ENCODE data around the gene DGKD.

Gene DGKD

DNA sequence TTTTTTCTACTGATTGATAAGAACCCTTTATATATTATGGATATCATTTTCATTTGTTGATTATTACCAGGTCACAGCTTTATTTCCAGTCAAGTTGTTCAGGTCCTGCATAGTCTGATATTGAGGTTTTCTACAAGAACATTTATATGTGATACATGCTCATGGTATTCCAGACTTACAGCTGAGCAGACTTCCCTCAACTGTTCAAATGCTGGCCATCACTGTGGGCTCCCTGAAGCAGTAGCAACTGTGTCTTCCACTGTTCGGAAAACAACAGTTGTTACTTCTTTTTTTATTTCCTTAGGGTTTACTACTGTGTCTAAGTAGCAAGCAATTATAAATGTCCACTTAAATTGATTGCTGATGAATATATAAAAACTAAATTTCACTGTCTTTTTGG lies 79.5 kb downstream of the DGKD start:
- DNase-seq: no peak

DNA sequence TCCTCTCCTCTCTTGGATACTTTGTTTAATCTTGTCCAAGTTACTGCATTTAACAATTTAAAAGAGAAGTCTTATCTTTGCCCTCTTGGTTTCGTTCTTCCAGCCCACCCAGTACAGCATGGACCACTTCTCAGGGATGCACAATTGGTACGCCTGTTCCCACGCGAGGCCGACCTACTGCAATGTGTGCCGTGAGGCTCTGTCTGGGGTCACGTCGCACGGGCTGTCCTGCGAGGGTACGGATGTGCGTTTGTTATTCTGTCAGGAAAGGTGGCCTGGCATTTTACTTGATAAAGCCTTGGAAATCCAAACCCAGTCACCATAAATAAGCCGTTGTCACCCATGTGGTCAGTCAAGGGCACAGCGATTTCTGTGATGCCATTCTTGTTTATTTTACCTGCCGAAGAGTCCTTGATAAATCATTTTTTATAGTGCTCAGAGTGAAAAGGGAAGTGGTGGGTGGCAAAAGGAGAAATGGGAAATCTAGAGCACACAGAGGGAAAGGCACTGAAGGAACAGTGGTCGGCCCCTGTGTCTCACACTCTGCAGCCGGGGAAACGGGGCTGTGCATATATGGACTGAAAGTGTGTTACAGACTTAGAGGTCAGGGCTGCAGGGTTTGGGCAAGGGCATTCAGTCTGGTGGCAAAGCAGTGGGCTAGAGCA lies 80.5 kb downstream of the DGKD start:
- no peak for DNase-seq

DNA sequence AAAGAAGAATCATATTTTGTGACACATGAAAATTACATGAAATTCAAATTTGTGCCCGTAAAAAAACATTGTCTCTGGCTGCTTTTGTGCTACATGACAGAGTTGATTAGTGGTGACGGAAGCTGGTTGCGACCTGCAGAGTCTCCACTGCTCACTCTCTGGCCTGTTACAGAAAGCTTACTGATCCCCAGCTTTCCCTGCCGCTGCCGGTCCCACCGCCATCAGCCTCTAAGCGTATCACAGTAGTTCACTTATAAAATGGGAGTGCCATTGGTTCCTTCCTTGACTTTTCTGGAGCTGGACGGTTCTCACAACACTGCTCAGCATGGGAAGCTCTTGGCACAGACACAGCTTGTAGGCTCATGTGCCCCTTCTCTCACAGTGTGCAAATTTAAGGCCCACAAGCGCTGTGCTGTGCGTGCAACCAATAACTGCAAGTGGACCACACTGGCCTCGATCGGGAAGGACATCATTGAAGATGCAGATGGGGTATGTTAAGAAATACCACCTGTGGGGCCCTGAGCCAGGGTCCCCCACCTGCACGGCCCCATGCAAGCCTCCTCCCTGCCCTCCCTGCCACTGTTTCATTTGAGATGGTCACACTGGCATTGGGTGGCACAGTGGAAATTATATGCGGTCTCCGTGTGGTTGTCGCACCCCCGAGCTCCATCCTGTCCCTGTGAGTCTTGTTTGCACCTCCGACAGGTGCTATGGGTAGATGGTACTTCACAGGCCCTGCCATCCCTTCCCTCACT lies 81.3 kb downstream of the DGKD start:
- DNase-seq: no peak

DNA sequence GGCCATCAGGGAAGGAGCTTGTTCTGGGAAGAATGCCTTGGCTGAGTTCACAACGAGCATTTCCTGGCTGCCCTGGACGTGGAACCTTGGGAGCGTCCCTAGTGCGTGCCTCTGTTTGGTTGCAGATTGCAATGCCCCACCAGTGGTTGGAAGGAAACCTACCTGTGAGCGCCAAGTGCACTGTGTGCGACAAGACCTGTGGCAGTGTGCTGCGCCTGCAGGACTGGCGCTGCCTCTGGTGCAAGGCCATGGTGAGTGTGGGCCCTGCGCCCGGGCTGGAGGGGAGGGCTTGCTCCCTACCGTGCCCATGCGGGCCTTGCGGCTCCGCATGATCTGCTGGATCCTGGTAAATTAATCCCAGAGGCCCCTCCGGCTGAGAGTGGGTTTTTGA lies 81.9 kb downstream of the DGKD start:
- no peak for DNase-seq

DNA sequence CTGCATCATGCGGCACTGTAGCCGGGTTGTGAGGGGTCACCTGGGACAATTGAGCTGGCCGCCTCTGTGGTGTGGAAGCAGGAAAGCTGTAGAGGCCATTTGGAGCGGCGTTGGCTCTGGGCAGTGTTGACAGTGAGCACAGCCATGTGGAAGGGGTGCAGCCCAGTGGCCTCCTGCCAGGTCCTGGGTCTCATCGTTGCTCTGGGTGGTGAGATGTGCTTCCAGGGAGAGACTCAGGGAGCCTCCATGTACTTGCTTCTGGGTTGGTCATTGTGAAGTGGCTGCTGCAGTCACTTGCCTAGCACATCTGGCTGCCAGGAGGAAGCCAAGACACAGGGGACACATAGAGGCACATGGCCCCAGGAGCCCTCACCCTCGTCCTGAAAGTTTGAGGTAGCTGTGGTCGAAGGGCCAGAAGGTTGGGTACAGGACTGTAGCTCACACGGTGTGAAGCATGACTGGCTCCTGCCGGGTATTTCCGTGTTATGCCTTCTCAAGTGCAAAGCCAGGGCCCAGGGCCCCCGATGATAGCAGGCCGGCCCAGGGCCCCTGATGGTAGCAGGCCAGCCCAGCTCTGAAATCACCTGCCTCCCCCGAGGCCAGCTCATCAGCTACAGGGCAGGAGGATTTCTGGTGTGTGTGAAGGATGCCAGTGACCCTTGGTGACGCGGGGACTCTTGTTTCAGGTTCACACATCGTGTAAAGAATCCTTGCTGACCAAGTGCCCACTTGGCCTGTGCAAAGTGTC lies 82.6 kb downstream of the DGKD start:
- DNase-seq: no peak

DNA sequence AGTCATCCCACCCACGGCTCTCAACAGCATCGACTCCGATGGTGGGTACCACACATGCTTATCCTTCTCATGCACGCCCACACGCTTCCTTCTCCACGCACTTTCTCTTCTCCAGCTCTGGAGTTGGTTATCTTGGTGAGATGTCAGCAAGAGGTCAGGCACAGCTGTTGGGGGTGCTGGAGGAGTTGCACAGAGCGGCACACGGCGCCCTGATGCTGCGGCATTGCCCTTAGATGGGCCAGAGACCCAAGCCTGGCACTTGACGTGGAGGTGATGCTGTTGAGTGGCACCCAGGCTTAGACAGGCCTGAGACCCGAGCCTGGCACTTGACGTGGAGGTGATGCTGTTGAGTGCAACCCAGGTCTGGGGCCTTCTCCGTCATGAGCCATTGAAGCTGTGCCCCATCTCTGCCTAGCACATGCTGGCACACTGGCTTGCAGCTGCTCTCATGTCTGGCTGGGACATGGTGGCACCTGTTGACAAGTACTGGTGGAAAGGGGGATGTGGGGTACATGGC lies 83.2 kb downstream of the DGKD start:
- DNase-seq: no peak

DNA sequence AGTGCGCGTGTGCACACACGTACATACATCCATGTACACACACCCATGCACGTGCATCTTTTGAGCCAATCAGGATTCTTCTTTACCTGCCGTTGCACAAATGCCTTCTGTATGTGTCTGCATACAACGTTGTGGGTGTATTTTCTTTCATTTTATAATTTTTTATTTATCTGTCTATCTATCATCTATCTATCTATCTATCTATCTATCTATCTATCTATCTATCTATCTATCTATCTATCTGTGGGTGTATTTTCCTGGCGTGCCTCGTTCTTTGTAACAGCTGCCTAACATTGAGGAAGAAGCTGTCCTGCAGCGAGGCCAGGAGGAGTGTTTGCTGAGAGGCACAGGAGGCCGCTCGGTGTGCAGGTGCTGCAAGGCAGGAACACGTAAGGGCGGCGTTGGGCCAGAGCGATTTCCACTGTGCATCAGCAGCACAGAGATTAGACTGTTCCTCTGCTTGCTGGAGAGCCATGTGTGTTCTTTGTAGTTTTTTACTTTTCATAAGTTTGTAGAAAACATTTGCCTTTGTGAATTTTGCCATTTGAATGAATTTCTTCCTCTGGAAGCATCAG lies 84.4 kb downstream of the DGKD start:
- no peak for DNase-seq

DNA sequence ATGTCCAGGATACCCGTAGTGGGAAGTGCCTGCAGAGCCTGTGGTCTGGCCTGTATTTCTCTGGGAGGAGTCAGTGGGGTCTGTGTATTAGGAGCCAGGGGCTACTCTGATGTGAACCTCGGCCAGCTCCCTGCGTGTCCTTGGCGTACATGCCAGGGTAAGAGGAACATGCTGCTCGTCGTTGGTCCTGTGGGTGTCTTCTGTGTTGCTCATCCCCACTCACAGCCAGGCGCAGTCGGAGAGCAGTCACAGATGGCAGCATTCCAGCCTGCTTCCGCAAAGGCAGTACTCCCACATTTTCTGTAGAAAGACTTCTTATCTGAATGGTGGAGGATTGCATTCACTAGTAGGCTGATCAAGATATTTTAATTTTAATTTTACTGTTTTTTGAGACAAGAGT lies 84.9 kb downstream of the DGKD start:
- no peak for DNase-seq

DNA sequence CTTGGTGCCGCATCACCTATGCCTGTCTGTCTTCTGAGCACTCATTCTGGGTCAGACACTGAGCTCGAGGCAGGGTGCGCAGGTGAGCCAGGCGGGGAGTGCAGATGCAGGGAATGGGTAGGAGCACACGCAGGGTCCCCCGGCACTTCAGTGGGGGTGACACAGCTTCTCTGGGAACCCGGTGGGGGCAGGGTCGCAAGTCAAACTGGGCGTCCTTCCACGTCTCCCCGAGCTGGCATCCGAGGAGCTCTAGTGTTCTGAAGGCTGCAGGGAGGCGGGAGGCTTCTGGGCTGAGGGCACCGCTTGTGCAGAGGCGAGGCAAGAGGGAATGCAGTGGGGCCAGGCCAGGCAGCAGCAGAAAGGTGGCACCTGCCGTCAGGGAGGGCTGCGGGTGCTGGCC lies 86.0 kb downstream of the DGKD start:
- no peak for DNase-seq

DNA sequence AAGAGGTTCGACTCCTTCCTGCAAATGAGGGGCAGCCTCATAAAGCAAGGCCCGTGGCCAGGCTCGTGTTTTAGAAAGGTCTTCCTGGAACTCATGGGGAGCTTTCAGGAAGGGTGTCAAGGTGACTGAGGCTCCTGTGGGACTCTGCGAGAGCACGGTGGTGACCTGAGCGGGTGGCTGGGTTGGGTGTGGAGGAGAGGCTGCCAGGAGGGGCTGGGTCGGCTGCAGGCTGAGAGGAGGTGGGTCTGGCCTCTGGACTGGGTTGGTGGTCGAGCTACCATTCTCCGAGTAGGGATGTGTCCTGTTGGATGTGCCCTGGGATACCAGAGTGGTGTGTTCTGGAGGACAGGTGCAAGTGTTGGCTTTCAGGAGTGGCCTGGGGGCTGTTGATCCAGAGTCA lies 86.4 kb downstream of the DGKD start:
- no peak for DNase-seq

DNA sequence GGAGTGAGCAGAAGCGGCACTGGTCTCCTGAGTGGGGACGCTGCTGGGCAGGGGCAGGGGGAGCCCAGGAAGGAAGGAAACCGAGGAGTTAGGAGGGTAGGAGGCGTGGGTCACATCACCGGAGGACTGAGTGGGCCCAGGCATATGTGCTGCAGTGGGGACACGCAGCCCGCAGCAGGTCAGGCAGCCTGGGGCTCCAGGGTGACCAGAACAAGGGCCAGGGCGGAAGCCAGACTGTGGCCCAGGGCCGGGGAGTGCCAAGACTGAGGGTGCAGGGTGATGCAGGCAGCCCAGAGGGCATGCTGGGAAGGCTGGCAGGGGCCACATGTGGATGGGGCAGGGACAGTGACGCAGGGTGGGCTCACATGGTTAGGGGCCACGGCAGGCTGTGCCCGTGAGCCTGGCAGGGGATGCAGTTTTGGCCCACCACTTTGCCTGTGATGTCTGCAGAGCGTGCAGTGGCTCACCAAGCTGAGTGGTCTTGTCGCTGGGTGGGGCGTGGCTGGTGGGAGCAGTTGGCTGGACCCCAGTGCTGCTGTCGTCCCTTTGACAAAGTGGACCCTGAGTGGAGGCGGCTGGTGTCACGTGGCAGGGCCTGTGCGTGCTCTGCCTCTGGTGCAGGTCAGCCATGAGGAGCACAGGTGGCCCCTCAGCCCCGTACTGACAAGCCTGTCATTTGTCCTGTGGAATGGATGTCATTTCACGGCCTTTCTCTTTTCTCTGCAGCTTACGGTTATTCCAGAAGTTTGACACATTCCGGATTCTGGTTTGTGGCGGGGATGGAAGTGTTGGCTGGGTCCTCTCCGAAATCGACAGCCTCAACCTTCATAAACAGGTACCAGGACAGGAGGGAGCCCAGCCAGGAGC lies 87.1 kb downstream of the DGKD start:
- DNase-seq: no peak

DNA sequence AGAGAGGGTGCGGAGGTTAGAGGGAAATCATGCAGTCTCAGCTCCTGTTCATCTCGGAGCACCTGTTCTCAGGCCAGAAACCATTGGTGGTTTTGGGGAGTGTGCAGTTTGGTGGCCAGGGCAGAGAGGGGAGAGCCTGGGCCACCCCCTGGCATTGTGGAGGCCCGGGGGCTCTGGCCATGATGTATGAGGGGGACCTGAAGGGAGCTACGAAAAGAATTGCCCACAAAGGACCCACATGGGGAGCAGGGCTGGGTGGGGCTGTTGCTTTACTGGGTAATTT lies 87.7 kb downstream of the DGKD start:
- DNase-seq: no peak

DNA sequence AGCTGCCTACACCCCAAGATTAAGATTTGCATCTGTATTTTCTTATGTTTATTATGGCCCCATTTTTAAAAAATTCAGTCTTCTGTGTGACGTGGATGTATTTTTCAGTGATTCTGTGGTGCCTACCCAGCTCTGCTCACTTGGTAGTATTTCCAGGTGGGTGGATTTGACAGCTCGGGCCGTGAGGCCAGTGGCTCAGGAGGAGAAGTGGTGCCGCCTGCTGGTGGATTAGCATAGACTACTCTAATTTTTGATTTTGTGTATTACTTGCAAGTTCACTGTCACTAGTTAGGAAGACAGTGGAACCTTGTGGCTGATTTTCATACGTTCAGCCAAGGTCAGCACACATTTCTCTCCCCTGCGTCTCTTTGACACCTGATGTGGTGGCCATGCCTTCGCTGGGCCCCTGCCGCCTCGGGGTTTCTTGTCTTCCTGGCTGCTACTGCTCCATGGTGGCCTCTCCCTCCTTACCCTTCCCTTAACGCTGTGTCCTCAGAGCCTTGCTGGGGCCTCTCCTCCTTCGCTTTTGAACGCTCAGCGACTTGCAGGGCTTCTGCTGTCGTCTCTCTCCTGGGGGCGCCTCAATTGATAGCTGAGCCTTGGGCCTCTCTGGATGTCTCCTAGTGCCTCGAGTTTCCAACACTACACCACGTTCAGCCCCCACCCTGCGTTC lies 89.4 kb downstream of the DGKD start:
- DNase-seq: peak; percentile 49 to 75 (median 66)

DNA sequence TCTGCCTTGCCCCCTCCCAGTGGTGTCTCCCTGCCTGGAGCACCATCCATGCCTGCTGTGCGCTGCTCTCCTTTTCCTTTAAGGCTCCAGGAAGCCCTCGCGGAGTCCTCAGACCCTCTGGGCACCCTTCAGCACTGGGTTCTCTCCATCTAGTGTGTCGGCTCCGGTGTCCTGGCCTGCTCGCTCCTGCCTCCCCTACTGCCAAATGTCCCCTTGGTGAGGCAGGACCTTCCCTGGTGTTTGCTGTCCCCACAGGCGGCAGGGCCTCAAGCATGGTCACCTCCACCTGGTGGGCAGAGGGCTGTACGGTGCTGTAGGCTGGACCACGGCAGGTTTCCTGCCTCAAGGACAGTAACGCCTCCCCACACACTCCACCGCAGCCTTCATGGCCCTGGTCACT lies 90.2 kb downstream of the DGKD start:
- DNase-seq: no peak

DNA sequence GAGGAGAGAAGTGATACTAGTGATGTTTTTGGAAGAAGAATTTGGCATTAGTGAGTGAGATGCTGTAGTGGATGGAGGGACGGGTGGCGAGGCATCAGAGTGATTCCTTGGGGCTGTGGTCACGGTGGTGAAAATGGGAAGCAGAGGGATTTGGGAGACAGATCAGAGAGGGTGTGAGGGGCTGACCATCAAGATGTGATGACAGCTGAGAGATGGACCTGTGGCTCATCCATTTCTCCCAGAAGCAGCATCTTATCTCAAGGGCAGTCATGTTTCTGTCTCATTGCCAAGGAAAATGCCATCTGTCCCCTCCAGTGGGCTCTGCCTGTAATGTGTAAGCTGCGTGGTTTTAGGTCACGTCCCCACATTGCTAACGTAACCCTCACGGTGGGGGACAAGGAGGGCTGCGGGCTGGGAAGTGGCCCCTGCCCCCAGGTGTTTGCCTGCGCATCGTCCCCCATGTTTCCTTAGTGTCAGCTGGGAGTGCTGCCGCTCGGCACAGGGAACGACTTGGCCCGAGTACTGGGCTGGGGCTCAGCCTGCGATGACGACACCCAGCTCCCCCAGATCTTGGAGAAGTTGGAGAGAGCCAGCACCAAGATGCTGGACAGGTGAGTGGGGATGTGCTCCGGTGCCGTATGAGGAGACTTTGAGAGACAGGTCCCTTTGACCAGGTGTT lies 91.0 kb downstream of the DGKD start:
- no peak for DNase-seq

DNA sequence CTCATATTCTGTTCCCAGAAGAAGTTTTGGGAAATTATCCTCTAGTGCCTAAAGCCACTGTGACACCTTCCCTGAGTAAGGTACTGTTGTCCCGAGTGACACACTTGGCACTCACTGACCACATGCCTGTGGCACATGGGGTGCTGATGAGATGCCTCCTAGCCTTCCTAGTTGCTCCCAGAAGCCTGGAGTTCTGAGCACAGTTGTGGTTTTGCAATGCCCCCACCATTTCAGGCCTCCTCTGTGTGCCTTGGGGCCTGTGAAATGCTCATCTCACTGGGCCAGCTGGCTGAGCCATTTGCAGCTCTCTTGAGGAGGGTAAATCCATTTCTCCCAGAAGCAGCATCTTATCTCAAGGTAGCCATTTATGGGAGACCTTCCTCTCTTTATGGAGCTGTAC lies 91.8 kb downstream of the DGKD start:
- no peak for DNase-seq

DNA sequence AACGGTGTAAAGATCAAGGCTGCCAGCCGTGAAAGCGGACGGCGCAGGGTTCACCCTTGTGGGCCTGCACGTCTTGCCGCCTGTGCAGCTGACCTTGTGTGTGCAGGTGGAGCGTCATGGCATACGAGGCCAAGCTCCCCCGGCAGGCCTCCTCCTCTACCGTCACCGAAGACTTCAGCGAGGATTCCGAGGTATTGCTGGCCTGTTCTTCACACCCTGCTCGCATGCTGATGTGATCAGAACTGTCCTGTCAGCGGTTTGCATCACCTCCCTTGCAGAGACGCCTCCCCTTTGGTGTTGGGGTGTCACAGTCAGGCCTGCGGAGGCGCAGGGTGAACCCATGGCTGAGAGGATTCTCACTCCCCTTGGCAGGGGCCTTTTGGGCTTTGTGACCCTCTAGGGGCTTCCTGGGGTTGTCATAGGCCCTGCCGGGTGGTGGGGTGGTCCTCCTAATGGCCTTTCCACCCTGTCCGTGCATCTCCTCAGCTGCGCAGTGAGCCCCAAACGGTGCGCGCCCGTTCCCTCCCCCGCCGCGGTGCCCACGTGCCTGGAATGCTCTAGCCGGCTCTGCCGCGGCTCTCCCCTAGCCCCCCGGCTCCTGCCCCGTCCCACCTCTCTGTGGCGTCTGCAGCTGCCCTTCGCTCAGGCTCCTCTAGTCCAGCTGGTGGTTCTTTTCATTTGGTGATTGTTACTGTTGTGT lies 92.5 kb downstream of the DGKD start:
- no peak for DNase-seq

DNA sequence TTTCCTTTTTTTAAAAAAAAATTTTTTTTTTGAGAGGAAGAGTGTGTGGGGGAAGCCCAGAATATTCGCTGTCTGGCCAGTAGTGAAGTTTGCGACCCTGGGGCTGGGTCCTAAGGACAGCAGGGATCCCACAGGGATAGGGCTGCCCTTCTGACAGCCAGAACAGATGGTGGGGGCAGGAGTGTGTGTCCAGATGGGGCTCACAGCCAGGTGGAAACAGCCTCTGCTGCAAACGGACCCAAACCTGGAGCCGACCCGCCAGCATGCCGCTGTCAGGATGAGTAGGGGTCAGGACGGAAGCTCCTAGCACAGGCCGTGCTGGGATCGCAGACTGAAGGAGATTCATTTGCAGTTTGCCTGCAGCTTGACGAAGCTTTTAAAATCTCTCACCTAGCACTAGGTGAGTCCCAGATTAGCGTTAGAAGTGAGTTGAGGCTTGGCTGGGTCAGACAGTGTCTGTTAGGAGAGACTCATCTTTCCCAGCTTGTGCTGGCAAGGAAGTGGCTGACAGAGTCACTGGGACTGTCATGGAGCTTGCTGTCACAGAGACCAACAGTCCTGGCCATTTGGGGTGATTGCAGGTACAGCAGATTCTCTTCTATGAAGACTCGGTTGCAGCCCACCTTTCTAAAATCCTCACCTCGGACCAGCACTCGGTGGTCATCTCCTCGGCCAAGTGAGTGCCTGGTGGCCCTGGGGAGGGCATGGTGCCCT lies 93.4 kb downstream of the DGKD start:
- DNase-seq: no peak

DNA sequence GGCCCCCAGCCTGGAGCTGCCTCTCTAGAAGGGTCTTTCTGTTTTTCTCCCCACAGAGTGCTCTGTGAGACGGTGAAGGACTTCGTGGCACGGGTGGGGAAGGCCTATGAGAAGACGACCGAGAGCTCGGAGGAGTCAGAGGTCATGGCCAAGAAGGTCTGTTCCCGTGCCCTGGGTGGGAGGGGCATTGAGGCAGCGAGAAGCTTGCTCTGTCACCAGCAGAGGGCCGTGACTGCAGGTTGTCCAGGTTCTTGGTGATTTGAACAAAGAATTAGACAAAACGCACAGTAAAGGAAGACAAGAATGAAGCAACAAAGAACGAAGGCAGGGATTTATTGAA lies 93.9 kb downstream of the DGKD start:
- DNase-seq: no peak

DNA sequence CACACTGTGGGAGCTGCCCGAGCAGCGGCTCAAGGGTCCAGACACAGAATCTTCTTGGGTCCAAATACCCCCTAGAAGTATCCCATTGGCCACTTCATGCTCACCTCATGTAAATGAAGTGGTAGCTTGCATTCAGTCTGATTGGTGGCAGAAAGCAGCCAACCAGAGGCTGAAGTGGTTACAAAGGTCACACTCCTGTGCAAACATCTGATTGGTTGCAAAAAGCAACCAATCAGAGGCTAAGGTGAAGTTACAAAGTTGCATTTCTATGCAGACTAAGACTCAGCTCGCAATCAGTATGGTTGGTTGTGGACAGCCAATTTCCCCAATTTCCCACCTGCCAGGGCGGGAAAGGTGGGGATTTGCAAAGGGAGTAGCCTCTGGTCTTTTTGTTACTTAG lies 94.3 kb downstream of the DGKD start:
- no peak for DNase-seq
